ENCODE data around the gene RAPGEF3.

GRCh38 chr12:47757364-47757839 lies 1.3 kb downstream of the RAPGEF3 start:
- TF ChIP-seq YY1 (IDR thresholded peaks at IDR 0.05; ENCODE audit: insufficient read depth, insufficient read length), result no peak
- TF ChIP-seq SUZ12 (IDR thresholded peaks at IDR 0.05; ENCODE audit: extremely low read depth, insufficient read depth, insufficient read length), result no peak
- TF ChIP-seq ZNF274 (IDR thresholded peaks at IDR 0.05; ENCODE audit: low read depth, low read length), result no peak
